HEK293 (cell line): ENCODE results near the gene ANAPC10.
"Not testable (repeated sequence)": the region's sequence is repeated elsewhere in the genome, so short reads cannot be mapped to it uniquely, and the experiment has no call there.

ENCODE experiments used
- CTCF ChIA-PET: fragments of 350-600 bp; formaldehyde crosslinking; extraction: SDS; loops from one replicate; lab custom pipeline; 2021; ENCODE audit warnings: antibody characterized with exemption; lab: Yijun Ruan, JAX
- POLR2A ChIA-PET: fragments of 300-600 bp; formaldehyde crosslinking; extraction: SDS; loops from one replicate; lab custom pipeline; 2020; ENCODE audit warnings: antibody characterized with exemption, inconsistent platforms; lab: Yijun Ruan, JAX
- H3K27ac ChIP-seq: fragments of 200-500 bp; sonication (Bioruptor generic); 2 replicates; pipeline ENCODE4 v1.5.1; 2014; ENCODE audit warnings: low read depth, low read length, control low read depth, inconsistent platforms; ENCODE audit errors: extremely low read depth
- H3K36me3 ChIP-seq, 2 experiments: fragments of 200-500 bp in 1 of 2; sonication (Bioruptor generic) in 1 of 2; 1 replicate in 1 of 2; 2 replicates in 1 of 2; pipeline ENCODE4 v1.5.1; 2014 to 2017; ENCODE audit warnings: inconsistent platforms in 2 of 2, low read length in 2 of 2; ENCODE audit not compliant: control insufficient read depth in 2 of 2, insufficient read depth in 1 of 2
- H3K4me1 ChIP-seq: fragments of 200-500 bp; sonication (Bioruptor generic); 2 replicates; pipeline ENCODE4 v1.5.1; 2014; ENCODE audit warnings: mild to moderate bottlenecking, low read length, inconsistent platforms; ENCODE audit not compliant: control insufficient read depth, insufficient read depth
- H3K4me3 ChIP-seq: 2 replicates; pipeline ENCODE4 v1.5.1; 2011; ENCODE audit warnings: low read depth, mild to moderate bottlenecking, control low read depth, low read length, moderate library complexity
- H3K9me3 ChIP-seq: fragments of 200-500 bp; sonication (Bioruptor generic); 2 replicates; pipeline ENCODE4 v1.5.1; 2014; ENCODE audit warnings: low read depth, low read length, inconsistent platforms; ENCODE audit not compliant: control insufficient read depth, insufficient read depth
- HOXC10 ChIP-seq: sonication (generic); formaldehyde crosslinking; IDR thresholded peaks from 2 replicates; pipeline ENCODE4 v1.8.1; 2023; ENCODE audit warnings: mild to moderate bottlenecking, missing genetic modification reagents
- HOXD13 ChIP-seq: sonication (generic); formaldehyde crosslinking; IDR thresholded peaks from 2 replicates; pipeline ENCODE4 v1.8.0; 2022; ENCODE audit warnings: missing genetic modification reagents, borderline replicate concordance
- KLF7 ChIP-seq: fragments of 450-650 bp; formaldehyde crosslinking; IDR thresholded peaks from 2 replicates; pipeline ENCODE4 v1.5.1; 2016; ENCODE audit warnings: missing biosample characterization, missing genetic modification characterization, borderline replicate concordance
- SCRT2 ChIP-seq: fragments of 450-650 bp; formaldehyde crosslinking; IDR thresholded peaks from 2 replicates; pipeline ENCODE4 v1.5.1; 2016; ENCODE audit warnings: missing biosample characterization, missing genetic modification characterization
- ZIC2 ChIP-seq: fragments of 450-650 bp; formaldehyde crosslinking; IDR thresholded peaks from 2 replicates; pipeline ENCODE4 v1.5.1; 2016; ENCODE audit warnings: missing biosample characterization, missing genetic modification characterization
- ZNF146 ChIP-seq: fragments of 450-650 bp; formaldehyde crosslinking; IDR thresholded peaks from 2 replicates; pipeline ENCODE4 v1.5.1; 2016; ENCODE audit warnings: missing biosample characterization, missing genetic modification characterization
- ZNF202 ChIP-seq: fragments of 450-650 bp; formaldehyde crosslinking; IDR thresholded peaks from 2 replicates; pipeline ENCODE4 v1.5.1; 2016; ENCODE audit warnings: missing biosample characterization, missing genetic modification characterization, borderline replicate concordance
- ZNF211 ChIP-seq: fragments of 450-650 bp; formaldehyde crosslinking; IDR thresholded peaks from 2 replicates; pipeline ENCODE4 v1.5.1; 2016; ENCODE audit warnings: low read depth, missing biosample characterization, missing genetic modification characterization
- ZNF335 ChIP-seq: fragments of 450-650 bp; formaldehyde crosslinking; conservative IDR thresholded peaks from 2 replicates; pipeline ENCODE4 v1.5.1; 2016; ENCODE audit warnings: missing biosample characterization, missing genetic modification characterization
- ZNF580 ChIP-seq: fragments of 450-650 bp; formaldehyde crosslinking; IDR thresholded peaks from 2 replicates; pipeline ENCODE4 v1.5.1; 2016; ENCODE audit warnings: missing biosample characterization, missing genetic modification characterization
- ZNF747 ChIP-seq: fragments of 450-650 bp; formaldehyde crosslinking; IDR thresholded peaks from 2 replicates; pipeline ENCODE4 v1.5.1; 2016; ENCODE audit warnings: missing biosample characterization, missing genetic modification characterization
- ZNF792 ChIP-seq: fragments of 450-650 bp; formaldehyde crosslinking; IDR thresholded peaks from 2 replicates; pipeline ENCODE4 v1.5.1; 2016; ENCODE audit warnings: missing biosample characterization, missing genetic modification characterization
- TF ChIP-seq, protein P1 (sequence below): fragments of 450-650 bp; formaldehyde crosslinking; conservative IDR thresholded peaks from 2 replicates; pipeline ENCODE4 v1.5.1; 2016; ENCODE audit warnings: low read depth, missing biosample characterization, missing genetic modification characterization

ANAPC10 gene

DNA sequence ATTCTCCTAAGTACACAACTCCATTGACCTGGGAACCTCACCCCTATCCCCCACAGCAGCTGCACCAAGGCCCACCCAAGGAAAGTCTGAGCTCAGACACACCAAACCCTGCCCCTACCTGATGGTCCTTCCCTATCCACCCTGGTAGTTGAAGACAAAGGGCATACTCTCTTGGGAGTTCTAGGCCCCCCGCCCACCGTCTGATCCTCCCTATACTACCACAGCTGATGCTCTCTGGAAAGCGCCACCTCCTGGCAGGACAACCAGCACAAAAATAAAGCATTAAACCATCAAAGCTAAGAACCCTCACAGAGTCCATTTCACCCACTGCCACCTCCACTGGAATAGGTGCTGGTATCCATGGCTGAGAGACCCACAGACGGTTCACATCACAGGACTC lies 83.6 kb downstream of the ANAPC10 start (continued):
- TF ChIP-seq KLF7 = no peak

DNA sequence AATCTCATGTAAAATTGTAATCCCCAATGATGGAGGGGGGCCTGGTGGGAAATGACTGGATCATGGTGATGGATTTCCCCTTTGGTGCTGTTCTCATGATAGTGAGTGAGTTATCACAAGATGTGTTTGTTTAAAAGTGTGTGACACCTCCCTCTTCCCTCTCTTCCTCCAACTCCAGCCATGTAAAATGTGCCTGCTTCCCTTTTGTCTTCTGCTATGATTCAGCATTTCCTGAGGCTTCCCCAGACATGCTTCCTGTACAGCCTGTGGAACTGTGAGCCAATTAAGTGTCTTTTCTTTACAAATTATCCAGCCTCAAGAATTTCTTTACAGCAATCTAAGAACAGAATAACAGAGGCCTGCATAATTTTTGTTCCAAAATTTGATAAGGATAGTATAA lies 85.2 kb downstream of the ANAPC10 start:
- Histone ChIP-seq H3K9me3 (no peaks in the 10 kb centered on the region), H3K4me3 (no peak overlapping the region), H3K27ac (no peak overlapping the region), H3K36me3 (no peaks in the 10 kb centered on the region), H3K4me1 (no peaks in the 10 kb centered on the region)
- TF ChIP-seq HOXC10 (CRISPR knock-in tag) (no peak), ZNF580 (no peak)
- TF ChIP-seq, all 188 proteins: peak for 0
- CTCF ChIA-PET = no interaction called here
- POLR2A ChIA-PET = no interaction called here

DNA sequence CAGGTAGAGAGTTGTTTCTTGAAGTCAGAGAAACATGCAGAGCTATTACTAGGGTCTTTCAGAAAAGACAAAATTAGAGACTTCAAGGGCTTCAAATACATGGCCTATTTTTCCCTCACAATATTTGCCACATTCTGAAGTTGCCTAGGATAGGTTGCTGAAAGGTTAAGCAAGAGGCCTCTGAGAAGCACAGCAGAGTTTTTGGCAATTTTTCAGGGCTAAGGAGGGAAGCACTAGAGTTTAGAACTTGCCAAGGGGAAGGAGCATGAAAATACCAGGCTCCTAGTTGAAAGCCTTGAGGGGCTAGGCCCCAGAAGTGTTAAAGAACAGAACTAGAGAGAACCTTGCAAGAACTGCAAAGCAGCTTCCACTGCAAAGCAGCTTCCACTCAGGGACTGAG lies 86.4 kb downstream of the ANAPC10 start:
- H3K36me3 ChIP-seq = no peaks in the 10 kb centered on the region
- H3K9me3 ChIP-seq = no peaks in the 10 kb centered on the region
- TF ChIP-seq ZNF202 (tag by site-specific recombination) (no peak), ZNF211 (tag by site-specific recombination) (no peak)
- H3K27ac ChIP-seq = no peak overlapping the region
- H3K4me1 ChIP-seq = no peaks in the 10 kb centered on the region
- ChIA-PET POLR2A (no interaction called here), CTCF (no interaction called here)
- no peak overlapping the region for H3K4me3 ChIP-seq

GRCh38 chr4:145010315-145010714 lies 87.7 kb downstream of the ANAPC10 start:
- peak; percentile 38; the same call in 1 of the 2 replicates for TF ChIP-seq ZNF146 (tag by site-specific recombination)
- TF ChIP-seq, all 188 proteins: peak for 1; not testable (repeated sequence) for 187
- CTCF ChIA-PET, H3K9me3 ChIP-seq, H3K4me1 ChIP-seq, H3K36me3 ChIP-seq, H3K4me3 ChIP-seq, POLR2A ChIA-PET, H3K27ac ChIP-seq: not testable (repeated sequence)

GRCh38 chr4:145003675-145004074 lies 94.3 kb downstream of the ANAPC10 start:
- CTCF ChIA-PET = interaction anchor here (0.8 kb wide), 1 partner anchor 830 kb away, joined by 3 read pairs; no protein-coding TSS in a partner anchor
- Histone ChIP-seq H3K36me3 (no peaks in the 10 kb centered on the region), H3K27ac (no peak overlapping the region), H3K4me1 (no peaks in the 10 kb centered on the region), H3K4me3 (no peak overlapping the region), H3K9me3 (no peaks in the 10 kb centered on the region)
- TF ChIP-seq ZNF792 (tag by site-specific recombination) (no peak), ZNF335 (tag by site-specific recombination) (no peak)
- POLR2A ChIA-PET = no interaction called here

DNA sequence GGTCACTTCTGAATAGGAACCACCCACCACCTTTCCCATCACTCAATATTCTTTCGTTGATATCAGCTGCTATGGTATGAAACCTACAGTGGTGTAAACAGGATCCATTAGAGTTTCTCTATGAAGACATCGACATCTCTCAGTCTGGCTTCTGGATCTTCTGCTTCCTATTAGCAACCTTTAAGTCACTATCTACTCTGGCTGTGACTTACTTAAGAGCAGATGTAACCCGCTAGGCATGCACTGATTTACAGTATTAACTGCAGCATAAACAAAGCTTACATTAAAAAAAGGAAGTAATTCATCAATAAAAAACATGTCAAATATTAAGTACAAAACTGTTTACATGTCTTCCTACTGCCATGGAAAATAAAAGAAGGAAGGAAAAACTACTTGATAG lies 96.4 kb downstream of the ANAPC10 start:
- ChIA-PET CTCF (no interaction called here), POLR2A (no interaction called here)

More for the DNA sequence above, 96.4 kb downstream of the ANAPC10 start:
- TF ChIP-seq, protein P1, sequence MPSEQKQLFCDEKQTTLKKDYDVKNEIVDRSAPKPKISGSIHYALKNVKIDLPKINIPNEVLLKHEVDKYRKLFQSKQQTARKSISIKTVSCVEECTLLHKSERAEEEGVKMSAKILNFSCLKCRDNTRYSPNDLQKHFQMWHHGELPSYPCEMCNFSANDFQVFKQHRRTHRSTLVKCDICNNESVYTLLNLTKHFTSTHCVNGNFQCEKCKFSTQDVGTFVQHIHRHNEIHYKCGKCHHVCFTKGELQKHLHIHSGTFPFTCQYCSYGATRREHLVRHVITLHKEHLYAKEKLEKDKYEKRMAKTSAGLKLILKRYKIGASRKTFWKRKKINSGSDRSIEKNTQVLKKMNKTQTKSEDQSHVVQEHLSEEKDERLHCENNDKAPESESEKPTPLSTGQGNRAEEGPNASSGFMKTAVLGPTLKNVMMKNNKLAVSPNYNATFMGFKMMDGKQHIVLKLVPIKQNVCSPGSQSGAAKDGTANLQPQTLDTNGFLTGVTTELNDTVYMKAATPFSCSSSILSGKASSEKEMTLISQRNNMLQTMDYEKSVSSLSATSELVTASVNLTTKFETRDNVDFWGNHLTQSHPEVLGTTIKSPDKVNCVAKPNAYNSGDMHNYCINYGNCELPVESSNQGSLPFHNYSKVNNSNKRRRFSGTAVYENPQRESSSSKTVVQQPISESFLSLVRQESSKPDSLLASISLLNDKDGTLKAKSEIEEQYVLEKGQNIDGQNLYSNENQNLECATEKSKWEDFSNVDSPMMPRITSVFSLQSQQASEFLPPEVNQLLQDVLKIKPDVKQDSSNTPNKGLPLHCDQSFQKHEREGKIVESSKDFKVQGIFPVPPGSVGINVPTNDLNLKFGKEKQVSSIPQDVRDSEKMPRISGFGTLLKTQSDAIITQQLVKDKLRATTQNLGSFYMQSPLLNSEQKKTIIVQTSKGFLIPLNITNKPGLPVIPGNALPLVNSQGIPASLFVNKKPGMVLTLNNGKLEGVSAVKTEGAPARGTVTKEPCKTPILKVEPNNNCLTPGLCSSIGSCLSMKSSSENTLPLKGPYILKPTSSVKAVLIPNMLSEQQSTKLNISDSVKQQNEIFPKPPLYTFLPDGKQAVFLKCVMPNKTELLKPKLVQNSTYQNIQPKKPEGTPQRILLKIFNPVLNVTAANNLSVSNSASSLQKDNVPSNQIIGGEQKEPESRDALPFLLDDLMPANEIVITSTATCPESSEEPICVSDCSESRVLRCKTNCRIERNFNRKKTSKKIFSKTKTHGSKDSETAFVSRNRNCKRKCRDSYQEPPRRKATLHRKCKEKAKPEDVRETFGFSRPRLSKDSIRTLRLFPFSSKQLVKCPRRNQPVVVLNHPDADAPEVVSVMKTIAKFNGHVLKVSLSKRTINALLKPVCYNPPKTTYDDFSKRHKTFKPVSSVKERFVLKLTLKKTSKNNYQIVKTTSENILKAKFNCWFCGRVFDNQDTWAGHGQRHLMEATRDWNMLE = no peak
- TF ChIP-seq ZIC2 (tag by site-specific recombination) = no peak
- TF ChIP-seq HOXD13 (CRISPR knock-in tag) = no peak
- TF ChIP-seq SCRT2 (tag by site-specific recombination) = no peak
- TF ChIP-seq ZNF747 (tag by site-specific recombination) = no peak
- TF ChIP-seq, all 188 proteins: peak for 0
- H3K27ac ChIP-seq = no peak overlapping the region
- H3K9me3 ChIP-seq = no peaks in the 10 kb centered on the region
- H3K4me1 ChIP-seq = no peaks in the 10 kb centered on the region
- H3K4me3 ChIP-seq = no peak overlapping the region
- no peaks in the 10 kb centered on the region for H3K36me3 ChIP-seq
